Measurements from ENCODE around the gene AP3S1.
"Not testable (repeated sequence)": the region's sequence is repeated elsewhere in the genome, so short reads cannot be mapped to it uniquely, and the experiment has no call there.

AP3S1 gene

DNA sequence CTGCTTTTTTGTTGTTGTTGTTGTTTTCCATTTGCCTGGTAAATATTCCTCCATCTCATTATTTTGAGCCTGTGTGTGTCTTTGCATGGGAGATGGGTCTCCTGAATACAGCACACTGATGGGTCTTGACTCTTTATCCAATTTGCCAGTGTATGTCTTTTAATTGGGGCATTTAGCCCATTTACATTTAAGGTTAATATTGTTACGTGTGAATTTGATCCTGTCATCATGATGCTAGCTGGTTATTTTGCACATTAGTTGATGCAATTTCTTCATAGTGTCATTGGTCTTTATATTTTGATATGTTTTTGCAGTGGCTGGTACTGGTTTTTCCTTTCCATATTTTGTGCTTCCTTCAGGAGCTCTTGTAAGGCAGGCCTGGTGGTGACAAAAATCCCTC lies 16.8 kb upstream of the AP3S1 start:
- not testable (repeated sequence) for DNase-seq (ENCODE audit: low read depth in 2 of 2, low spot score in 1 of 2)

DNA sequence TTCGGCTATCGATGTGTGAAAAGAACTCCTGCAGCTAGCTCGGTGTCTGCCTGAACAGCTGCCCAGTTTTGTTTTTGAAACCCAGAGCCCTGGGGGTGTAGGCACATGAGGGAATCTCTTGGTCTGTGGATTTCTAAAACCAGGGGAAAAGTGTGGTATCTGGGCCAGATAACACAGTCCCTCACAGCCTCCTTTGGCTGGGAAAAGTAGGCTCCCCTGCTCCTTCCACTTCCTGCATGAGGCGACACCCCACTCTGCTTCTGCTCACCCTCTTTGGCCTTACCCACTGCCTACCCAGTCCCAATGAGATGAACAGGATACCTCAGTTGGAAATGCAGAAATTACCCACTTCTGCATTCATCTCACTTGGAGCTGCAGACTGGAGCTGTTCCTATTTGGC lies 15.8 kb upstream of the AP3S1 start:
- DNase-seq (ENCODE audit: low read depth in 2 of 2, low spot score in 1 of 2): no peak

DNA sequence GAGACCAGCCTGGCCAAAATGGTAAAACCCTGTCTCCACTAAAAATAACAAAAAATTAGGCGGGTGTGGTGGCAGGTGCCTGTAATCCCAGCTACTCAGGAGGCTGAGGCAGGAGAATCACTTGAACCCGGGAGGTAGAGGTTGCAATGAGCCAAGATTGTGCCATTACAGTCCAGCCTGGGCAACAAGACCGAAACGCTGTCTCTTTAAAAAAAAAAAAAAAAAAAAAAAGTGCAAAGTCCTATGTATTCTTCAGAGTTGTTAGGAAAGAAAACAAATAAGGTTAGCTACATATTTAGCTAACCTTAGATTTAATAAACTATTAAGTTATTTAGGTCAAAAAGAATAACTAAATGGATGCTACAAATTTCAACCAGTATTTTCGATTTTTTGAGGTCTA lies 11.8 kb upstream of the AP3S1 start:
- DNase-seq (ENCODE audit: low read depth in 2 of 2, low spot score in 1 of 2): no peak

DNA sequence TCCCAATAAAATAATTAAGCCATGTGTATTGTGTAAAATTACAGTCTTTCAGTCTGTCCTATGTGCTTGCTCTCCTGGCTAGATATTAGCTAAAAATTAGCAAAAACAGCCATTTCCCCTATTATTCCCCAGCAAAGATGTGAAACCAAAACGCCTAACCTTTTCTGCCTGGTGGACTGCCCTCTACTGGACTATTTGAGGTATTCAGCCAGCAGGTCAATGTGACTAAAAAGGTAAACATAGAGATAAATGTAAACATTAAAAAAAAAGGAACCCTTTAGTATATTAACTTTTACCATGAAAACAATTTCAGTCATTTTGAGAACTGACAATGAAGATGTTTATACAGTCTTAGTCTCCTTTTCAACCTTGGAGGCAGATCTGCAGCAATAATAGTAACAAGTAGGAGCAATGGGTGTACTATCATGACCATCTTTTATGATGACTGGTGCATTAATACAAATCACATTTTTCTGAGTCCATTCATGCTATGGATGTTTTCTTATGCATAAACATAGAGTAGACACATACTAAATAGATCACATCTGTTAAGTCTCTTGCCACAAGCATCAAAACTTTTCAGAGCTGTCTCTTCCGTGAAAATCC lies 10.5 kb upstream of the AP3S1 start:
- DNase-seq (ENCODE audit: low read depth in 2 of 2, low spot score in 1 of 2): no peak

DNA sequence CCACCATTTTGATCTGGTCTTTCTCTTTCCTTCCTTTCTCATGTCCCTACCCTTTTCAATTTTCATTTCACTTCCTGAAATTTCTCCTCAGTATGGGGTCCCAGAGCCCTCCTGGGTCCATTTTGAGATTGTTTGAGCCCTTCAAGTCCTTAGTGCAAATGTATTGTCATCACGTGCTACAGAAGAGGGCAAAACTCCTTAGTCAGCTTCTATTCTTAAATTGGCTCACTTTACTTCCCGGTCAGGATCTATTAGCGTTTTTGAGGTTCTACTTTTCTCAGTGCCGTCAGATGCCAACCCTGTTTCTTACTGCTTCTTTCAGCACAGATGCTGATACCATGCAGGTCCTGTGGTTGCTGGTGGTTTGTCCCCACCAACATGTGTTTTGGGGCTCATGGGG lies 6.3 kb upstream of the AP3S1 start:
- no peak for DNase-seq (ENCODE audit: low read depth in 2 of 2, low spot score in 1 of 2)

DNA sequence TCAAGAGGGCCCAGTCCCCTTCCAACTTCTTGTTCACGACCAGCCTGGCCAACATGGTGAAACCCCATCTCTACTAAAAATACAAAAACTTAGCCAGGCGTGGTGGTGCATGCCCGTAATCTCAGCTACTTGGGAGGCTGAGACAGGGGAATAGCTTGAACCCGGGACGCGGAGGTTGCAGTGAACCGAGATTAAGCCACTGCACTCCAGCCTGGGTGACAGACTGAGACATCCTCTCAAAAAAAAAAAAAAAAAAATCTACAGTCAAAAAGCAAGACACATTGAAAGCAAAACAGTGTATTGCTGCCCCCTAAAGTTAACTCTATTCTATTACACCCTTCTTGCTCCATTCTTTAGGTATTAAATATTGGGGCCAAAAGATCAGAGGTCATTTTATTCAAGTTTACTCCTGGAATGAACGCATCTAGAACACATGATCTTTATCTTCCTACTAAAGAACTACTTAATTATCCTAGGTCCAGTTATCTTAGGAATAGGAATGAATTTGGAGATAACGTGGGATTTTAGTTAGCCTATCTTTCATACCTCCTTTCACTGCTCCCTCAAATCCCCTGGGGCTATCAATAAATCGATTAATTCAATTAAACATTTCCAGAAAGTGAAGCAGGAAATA lies 2.7 kb upstream of the AP3S1 start:
- no peak for DNase-seq (ENCODE audit: low read depth in 2 of 2, low spot score in 1 of 2)

DNA sequence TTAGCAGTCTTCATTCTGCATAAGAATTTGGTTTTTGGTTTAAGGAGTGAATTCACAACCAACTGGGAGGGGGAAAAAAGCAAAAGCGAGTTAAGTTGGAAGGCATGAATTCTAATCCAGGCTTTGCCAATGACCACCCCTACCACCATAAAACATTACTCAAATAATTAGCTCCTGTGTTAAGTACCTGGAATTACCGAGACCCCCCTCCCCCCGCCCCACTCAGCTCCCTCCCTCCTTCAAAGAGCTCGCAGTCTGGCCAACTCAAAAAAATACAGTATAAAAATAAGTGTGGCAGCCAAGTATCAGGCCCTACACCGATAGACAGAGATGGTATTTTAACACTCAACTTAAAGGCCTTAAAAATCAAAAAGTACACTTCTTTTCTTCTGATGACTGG lies 862 bp upstream of the AP3S1 start:
- DNase-seq (ENCODE audit: low read depth in 2 of 2, low spot score in 1 of 2): no peak

DNA sequence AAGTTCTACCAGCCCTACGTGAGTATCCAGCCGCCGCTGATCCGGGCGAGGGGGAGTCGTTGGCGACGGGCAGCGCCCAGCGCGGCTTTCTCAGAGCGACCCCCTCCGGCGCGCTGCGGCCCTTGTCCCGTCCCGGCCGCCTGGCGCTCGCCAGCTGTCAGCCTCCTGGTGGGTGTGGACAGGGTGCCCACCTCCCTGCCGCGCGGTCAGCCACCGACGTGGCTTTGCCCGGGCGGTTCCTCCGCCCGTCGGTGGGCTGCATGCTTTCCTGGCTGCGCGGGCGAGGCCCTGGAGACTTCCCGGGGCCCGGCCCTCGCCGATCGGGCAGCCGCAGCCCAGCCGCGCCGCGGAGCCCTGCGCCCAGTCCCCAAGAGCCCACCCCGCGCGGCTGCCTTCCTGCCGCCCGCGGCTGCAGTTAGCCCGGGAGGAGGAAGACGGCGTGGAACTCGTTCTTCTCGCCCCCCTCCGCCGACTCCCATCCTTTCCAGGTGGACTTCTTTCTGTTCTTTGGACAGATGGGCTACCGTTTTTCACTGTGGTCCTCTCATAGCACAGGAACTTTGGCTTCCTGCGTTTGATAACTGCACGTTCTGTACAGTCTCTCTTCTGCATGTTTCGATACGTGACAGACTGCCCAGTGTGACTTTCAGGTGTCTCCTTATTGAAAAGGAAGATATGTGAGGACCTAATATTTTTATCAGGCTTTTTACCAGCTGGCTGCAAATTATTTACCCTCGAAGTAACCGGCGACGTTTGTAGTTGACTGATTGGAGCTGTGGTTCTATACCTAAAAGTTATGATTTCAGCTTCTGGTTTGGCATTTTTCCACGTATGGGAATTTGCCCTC lies 577 bp downstream of the AP3S1 start:
- DNase-seq (ENCODE audit: low read depth in 2 of 2, low spot score in 1 of 2): no peak

DNA sequence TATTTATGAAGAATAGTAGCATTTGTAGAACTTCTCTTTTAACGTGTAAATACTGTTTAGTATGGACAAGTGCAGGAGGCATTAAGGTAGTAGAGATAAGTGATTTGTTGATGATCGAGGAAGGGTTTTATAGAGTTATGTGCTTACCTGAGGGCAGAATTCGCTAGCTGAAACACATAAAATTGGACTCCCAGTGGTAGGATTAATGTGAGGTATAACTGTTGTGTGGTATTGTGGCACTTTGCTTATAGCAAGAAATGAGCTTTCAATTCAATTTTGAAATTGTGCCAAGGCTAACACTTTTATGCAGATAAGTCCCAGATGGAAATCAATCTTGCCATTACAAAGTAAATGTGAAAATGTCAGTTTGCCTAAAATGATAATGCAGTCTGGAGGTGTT lies 1.2 kb downstream of the AP3S1 start:
- DNase-seq (ENCODE audit: low read depth in 2 of 2, low spot score in 1 of 2): no peak

DNA sequence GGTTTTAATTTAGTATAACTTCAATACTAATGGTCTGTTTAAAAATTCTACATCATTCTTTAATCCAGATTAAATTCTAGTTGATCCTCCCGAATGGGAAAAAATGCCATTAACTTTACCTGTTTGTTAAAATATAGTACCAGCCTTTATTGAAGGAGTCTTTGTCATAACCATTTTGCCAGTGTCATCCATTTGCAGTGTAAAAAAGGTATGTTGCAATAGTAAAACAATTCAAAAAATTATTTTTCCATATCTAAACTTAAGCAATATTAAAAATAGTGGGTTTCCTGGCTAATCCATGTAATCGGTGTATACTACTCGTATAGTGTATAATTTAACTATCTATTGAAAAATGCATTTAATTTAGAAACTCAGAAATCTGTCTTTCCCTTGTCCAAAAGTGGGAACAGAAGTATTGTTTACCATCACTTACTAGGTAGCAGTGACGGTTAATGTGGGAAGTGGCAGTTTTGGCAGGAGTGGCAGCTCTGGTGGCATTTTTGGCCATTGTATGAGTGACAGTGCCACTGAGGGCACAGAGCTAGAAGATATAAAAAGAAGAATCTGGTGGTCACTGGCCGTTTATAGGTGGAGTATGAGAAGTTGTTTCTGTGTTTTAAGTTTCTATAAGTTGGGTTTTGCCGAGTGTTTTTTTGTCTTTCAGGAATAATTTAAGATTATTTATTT lies 1.9 kb downstream of the AP3S1 start:
- no peak for DNase-seq (ENCODE audit: low read depth in 2 of 2, low spot score in 1 of 2)

DNA sequence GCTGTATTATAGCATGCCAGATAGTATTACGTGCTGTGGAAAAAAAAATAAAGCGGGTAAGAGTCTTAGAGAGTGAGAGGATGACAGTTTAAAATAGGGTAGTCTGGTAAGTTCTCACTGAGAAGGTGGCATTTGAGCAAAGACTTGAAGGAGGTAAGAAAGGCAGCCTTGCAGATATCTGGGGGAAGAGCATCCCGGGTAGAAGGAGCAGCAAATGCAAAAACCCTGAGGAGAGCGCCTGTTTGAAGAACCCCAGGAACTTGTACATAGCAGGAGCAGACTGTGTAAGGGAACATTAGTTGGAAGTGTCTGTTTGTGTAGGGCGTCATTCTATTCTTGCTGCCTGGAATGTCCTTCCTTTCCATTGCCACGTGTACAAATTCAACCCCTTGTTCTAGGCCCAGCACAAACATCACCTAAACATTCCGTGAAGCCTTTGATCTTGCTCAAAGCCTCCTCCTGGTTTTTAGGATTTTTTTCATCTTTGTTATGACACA lies 2.6 kb downstream of the AP3S1 start:
- no peak for DNase-seq (ENCODE audit: low read depth in 2 of 2, low spot score in 1 of 2)

DNA sequence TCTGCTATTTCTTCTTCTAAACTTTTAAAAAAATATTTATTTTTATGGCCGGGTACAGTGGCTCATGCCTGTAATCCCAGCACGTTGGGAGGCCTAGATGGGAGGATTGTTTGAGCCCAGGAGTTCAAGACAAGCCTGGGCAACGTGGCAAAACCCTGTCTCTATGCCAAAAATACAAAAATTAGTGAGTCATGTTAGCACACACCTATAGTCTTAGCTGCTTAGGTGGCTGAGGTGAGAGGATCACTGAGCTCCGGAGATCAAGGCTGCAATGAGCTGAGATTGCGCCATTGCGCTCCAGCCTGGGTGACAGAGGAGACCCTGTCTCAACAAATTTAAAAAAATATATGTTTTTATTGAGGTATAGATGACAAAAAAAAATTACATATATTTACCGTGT lies 5.6 kb downstream of the AP3S1 start:
- DNase-seq (ENCODE audit: low read depth in 2 of 2, low spot score in 1 of 2): no peak

DNA sequence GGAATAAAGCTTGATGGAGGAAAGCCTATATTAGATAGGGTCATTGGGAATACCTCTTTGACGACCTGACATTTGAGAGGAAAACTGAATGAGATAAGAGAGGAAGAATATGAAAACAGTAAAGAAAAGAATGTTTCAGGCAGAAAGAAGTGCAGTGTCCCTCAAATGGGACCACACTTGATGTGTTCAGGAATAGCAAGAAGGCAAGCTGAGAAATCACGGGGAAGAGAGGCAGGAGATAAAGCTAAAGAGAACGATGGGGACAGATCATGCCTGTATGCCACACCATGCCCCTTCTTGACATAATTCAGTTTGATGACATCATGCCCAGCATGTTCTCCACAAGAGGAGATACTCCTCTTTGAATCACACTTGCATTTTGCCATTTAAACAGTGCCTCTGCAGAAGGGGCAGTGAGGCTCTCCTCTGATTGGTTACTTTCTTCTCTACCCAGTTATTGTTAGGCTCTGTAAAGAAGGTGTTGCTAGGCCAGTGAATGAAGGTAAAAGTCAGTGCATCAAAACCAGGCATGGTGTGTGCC lies 7.6 kb downstream of the AP3S1 start:
- DNase-seq (ENCODE audit: low read depth in 2 of 2, low spot score in 1 of 2): no peak

DNA sequence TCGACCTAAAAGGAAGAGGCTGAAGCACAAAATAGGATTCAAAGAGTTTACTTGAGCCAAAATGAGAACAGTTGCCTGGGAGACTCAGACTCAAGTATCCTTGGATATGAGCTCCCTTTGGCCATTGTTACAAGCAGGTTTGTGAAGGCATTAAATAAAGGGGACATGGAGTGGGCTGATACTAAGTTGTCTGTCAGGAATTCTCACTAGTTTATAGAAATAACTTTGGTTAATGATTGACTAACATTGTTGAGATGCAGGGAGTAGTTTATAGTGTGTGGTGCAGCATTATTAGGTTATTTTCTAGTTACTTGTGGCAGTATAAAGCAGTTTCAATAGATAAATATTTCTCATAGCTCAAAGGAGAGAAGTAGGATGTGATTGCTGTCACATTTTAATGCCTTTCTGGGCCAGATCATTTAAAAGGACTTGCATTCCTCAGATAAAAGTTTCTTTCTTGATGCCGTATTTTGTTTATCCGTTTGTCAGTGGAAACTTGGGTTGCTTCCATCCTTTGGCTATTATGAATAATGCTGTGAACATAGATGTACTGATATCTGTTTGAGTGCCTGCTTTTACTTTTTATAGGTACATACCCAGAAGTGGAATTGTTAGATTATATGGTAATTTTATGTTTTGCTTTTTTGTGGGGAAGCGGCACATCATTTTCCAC lies 9.1 kb downstream of the AP3S1 start:
- DNase-seq (ENCODE audit: low read depth in 2 of 2, low spot score in 1 of 2): no peak

DNA sequence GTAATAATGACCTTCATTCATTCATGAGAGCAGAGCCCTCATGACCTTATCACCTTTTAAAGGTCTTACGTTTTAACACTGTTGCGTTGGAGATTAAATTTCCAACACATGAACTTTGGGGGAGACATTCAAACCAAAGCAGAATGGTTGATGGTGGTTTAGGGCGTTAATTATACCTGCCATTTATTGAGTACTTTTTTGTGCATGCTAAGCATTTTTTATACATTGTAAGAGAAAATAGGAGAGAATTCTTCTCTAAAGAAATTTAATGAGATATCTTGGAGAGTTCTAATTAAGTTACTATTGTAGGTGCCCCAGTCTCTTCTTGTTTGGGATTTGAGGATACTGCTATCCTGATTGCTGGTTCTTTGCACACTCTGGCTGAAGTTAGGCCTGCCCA lies 12.4 kb downstream of the AP3S1 start:
- no peak for DNase-seq (ENCODE audit: low read depth in 2 of 2, low spot score in 1 of 2)

DNA sequence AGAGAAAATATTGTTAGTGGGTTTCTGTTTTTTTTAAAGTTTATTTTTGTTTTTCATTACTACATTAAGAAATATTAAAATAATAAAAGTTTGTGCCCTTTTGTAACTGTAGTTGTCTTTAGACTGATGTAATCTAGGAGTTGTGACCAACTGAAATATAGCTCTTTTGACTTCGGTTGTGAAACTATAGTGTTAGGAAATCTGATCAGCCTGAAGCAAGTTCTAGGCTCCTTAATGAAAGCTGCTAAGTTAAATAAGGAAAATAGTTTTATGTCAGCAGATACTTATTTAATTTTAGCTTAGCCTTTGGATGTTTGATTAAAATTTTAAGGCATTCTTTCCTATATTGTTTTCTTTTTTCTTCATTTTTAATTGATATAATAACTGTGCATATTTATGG lies 14.2 kb downstream of the AP3S1 start:
- DNase-seq (ENCODE audit: low read depth in 2 of 2, low spot score in 1 of 2): no peak

DNA sequence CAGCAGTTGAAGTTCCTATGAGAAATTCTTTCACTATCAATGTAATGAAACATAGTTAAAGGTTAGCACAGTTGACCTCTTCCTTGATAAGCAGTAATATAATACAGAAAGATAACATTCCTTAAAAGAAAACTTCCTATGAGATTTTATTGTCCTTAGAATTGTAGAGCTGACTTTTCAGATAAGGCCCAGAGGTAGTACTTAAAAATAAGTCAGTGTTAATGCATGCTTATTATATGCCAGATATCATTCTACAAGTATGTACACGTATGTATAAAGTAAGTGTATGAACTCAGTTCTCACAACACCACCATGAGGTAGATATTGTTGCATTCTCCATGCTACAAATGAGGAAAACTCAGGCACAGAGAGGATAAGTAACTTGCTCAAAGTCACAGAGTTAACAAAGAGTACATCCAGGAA lies 15.3 kb downstream of the AP3S1 start:
- no peak for DNase-seq (ENCODE audit: low read depth in 2 of 2, low spot score in 1 of 2)

DNA sequence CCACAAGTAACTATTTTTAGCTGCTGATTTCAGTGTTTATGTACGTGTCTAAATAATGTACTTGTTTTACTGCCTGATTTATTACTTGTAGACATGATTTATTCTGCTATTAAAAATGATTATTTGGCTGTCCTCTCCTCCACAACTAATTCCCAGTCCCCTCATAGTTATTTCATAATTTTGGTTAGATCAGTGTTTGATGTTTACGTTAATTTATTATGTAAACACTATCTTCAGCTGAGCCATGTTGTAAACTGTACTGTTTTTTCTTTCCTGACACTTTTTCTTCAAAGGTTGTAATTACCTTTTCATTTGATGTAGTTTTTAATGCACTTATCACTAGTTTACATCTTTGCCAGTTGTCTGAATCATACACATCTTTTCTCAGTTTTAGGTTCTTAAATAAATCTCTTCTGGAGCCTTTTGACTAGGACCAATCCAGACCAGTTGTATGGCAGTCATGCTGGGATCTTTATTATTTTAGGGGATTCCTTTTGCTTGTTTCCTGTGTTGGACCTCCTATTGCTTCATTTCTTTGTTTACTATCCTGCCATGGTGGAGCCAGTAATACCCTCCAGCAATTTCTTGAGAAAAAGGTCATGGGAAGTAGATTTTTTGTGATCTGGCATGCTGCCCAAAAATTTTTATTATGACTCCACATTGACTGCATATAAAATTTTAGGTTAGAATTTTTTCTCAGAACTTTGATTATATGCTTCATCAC lies 16.1 kb downstream of the AP3S1 start:
- DNase-seq (ENCODE audit: low read depth in 2 of 2, low spot score in 1 of 2): no peak

DNA sequence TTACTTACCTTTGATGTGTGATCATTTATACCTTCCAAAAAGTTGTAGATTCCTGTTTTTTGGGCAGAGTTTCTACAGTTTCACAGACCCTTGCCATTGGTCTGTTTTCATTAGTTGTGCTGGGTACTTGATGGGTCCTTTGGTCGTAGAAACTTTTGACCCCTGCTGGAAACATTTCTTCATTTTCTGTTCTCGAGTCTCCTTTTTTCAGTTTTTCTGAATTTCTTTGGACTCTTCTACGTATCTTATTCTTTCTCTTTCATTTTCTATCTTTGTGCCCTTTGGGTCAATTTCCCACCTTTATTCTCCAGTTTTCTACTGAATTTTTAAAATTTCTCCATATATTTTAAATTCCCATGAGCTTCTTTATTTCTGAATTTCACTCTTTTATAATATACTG lies 16.7 kb downstream of the AP3S1 start:
- DNase-seq (ENCODE audit: low read depth in 2 of 2, low spot score in 1 of 2): no peak

DNA sequence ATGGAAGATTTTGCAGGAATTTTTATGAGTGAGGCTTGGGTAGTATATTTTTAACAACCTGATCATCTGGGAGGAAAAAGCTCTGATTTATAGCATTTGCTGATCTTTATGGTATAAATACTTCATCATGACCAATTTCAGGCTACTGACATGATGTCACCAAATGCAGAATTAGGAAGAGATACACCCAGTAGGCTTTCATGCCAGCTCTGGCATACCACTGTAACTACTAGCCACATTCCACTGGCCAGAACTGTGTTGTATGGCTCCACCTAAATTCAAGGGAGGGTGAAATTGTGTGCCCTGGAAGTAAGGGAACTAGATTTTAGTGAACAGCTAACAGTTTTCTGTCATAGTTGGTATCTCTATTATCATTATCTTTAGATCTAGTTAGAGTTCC lies 17.6 kb downstream of the AP3S1 start:
- DNase-seq (ENCODE audit: low read depth in 2 of 2, low spot score in 1 of 2): no peak
